Activated CD4-positive, alpha-beta T cell treated with anti-CD3 and anti-CD28 coated beads, Interleukin-2, amount 10 ng/mL, durations not matched to agents 7 days and 5 days (primary cell): ENCODE data around the gene IQCH. TPM values are rescaled to one million over a fixed set of nuclear protein-coding genes. Genes with fewer than 3 reads are reported as not detected.
A peak's percentile ranks its signal among the peaks of the same experiment; 100 is the strongest.

Source experiments
- CTCF ChIA-PET: fragments of 350-600 bp; sonication (Branson Sonifier 250); formaldehyde crosslinking; loops from one replicate; lab custom pipeline; 2021; ENCODE audit warnings: antibody characterized with exemption; lab: Charles Lee
- POLR2A ChIA-PET: fragments of 350-600 bp; sonication (Branson Sonifier 250); formaldehyde crosslinking; loops from one replicate; lab custom pipeline; 2021; ENCODE audit warnings: antibody characterized with exemption; lab: Charles Lee
- DNase-seq: peaks from one replicate; pipeline ENCODE4 v3.0.0-alpha.2; 2020
- H3K27ac Mint-ChIP-seq: one replicate; pipeline ENCODE4 v1.8.0; 2021; ENCODE audit warnings: mild to moderate bottlenecking, moderate library complexity, mixed read lengths
- H3K27me3 Mint-ChIP-seq: one replicate; pipeline ENCODE4 v1.8.0; 2021; ENCODE audit warnings: mixed read lengths
- H3K36me3 Mint-ChIP-seq: one replicate; pipeline ENCODE4 v1.8.0; 2021; ENCODE audit warnings: low read depth, mixed read lengths
- H3K4me1 Mint-ChIP-seq: one replicate; pipeline ENCODE4 v1.8.0; 2021; ENCODE audit warnings: mixed read lengths
- H3K4me3 Mint-ChIP-seq: one replicate; pipeline ENCODE4 v1.8.0; 2021; ENCODE audit warnings: mild to moderate bottlenecking, moderate library complexity, mixed read lengths
- H3K9me3 Mint-ChIP-seq: one replicate; pipeline ENCODE4 v1.8.0; 2021; ENCODE audit warnings: mixed read lengths
- total RNA-seq, 2 experiments: library from RNA; stranded (reverse); gene quantifications; one replicate each; pipeline ENCODE4 v1.2.3, GENCODE V29; 2021

IQCH gene
- total RNA-seq, 2 experiments from 2014 or later, result 0.77 to 0.89 TPM

DNA sequence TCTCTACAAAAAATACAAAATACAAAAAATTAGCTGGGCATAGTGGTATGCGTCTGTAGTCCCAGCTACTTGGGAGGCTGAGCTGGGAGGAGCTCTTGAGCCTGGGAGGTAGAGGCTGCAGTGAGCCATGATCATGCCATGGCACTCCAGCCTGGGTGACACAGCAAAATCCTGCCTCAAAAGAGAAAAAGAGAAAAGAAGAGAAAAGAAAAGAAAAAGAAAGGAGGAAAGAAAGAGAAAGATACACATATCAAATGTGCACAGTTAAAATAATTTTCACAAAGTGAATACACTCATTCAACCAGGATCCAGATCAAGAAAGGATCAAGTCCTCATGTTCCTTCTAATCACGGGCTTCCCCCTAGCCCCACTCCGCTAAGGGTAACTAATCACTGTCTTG is 260.5 kb downstream of the IQCH start:
- H3K27ac Mint-ChIP-seq, result no peak overlapping the region
- no peak for DNase-seq
- POLR2A ChIA-PET, result no interaction called here
- H3K4me3 Mint-ChIP-seq, result no peak overlapping the region
- H3K36me3 Mint-ChIP-seq, result peaks cover 12% of the 10 kb centered on the region
- no peaks in the 10 kb centered on the region for H3K27me3 Mint-ChIP-seq
- peaks cover 8% of the 10 kb centered on the region for H3K4me1 Mint-ChIP-seq
- H3K9me3 Mint-ChIP-seq, result no peaks in the 10 kb centered on the region
- CTCF ChIA-PET, result interaction anchor here (0.7 kb wide), 1 partner anchor 11 kb away, joined by 3 read pairs; no protein-coding TSS in a partner anchor

DNA sequence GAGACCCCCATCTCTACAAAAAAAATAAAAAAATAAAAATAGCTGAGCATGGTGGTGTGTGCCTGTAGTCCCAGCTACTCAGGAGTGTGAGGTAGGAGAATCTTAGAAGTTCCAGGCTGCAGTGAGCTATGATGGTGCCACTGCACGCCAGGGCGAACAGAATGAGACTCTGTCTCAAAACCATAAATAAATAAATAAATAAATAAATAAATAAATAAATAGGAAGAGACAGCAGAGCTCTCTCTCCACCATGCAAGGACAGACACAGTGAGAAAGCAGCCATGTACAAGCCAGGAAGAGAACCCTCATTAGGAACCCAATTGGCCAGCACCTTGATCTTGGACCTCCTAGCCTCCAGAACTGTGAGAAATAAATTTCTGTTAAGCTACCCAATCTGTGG is 261.0 kb downstream of the IQCH start:
- Mint-ChIP-seq H3K27me3 (no peaks in the 10 kb centered on the region), H3K36me3 (peaks cover 12% of the 10 kb centered on the region), H3K27ac (no peak overlapping the region), H3K4me1 (peaks cover 12% of the 10 kb centered on the region), H3K9me3 (no peaks in the 10 kb centered on the region), H3K4me3 (no peak overlapping the region)
- POLR2A ChIA-PET, result no interaction called here
- CTCF ChIA-PET, result interaction anchor here (0.7 kb wide), 1 partner anchor 12 kb away, joined by 3 read pairs; no protein-coding TSS in a partner anchor
- DNase-seq, result no peak

DNA sequence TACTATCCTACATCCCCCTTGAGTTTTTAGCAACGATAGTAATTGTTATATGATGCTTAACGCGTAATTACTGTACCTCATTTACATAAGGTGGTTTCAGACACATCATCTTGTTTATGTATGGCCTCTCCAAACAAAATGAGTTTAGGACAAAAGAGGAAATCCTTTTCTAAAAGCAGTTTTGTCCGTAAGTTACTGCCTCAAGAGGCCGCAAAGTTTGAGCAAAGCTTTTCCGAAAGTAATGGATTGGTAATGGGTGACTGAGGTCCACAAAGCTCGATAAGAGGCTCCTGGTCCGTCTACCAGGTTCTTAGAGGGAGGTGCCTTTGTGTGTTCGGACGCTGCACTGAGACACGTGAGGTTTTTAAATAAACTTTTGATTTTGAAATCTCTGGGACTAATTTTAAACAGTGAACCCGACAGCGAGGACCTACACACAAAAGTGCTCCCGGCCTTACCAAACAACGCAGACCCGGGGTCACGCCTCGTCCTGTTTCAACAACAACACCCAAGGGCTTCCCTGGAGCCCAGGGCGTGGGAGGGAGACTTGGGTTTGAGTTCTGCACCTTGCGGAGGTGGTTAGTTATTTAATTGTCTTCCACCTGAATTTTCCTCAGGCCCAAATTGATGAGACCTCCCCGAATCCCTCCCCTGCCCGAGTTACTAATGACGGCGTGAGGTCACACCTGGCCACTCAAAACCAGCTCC is 265.9 kb downstream of the IQCH start:
- H3K36me3 Mint-ChIP-seq, result peaks cover 2% of the 10 kb centered on the region
- H3K9me3 Mint-ChIP-seq, result no peaks in the 10 kb centered on the region
- H3K4me3 Mint-ChIP-seq, result peak overlapping the region; percentile 84
- CTCF ChIA-PET, result interaction anchor here (1.1 to 1.2 kb wide), 2 partner anchors 10 to 15 kb away, joined by 3 read pairs; no protein-coding TSS in a partner anchor
- no peak for DNase-seq
- H3K4me1 Mint-ChIP-seq, result peaks cover 28% of the 10 kb centered on the region
- H3K27me3 Mint-ChIP-seq, result no peaks in the 10 kb centered on the region
- H3K27ac Mint-ChIP-seq, result peak overlapping the region; percentile 94
- POLR2A ChIA-PET, result interaction anchor here (1.0 kb wide), 1 partner anchor 22 kb away, joined by 3 read pairs; the partner anchor contains the start of gene MAP2K5

DNA sequence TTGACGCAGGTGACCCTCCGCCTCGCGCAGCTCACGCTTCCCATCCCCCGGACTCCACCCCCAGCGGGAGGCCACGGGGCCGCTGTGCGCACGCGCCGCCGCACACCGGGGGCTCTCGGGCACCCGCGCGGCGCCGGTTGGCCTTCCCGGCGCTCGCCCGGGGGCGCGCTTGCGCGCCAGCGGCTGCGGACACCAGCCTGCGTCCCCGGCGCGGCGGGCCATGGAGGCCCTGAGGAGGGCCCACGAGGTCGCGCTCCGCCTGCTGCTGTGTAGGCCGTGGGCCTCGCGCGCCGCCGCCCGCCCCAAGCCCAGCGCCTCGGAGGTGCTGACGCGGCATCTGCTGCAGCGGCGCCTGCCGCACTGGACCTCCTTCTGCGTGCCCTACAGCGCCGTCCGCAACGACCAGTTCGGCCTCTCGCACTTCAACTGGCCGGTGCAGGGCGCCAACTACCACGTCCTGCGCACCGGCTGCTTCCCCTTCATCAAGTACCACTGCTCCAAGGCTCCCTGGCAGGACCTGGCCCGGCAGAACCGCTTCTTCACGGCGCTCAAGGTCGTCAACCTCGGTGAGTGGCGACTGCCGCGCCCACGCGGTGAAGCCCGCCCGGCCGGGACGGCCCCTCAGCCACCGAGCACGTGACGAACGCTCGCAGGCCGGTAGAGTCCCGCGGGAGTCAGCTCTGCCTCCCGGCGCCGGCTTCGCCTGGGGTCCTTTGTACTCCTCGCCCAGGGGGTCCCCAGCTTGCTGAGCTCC is 266.6 kb downstream of the IQCH start, which contains the start of gene C15orf61:
Gene C15orf61 (plus strand): TSS at position 103 of the 754 bp plus-strand sequence. CDS start 118 bp downstream, at position 221.
- Mint-ChIP-seq H3K9me3 (no peaks in the 10 kb centered on the region), H3K27ac (peak within 1 kb of the TSS; percentile 96), H3K36me3 (peaks cover 2% of the 10 kb centered on the region), H3K4me1 (peaks cover 28% of the 10 kb centered on the region), H3K4me3 (peak within 1 kb of the TSS; percentile 91), H3K27me3 (no peaks in the 10 kb centered on the region)
- ChIA-PET CTCF (interaction anchor here (1.1 to 1.2 kb wide), 2 partner anchors 9 to 16 kb away, joined by 3 read pairs; no protein-coding TSS in a partner anchor), POLR2A (interaction anchor here (0.6 to 1.0 kb wide), 2 partner anchors 21 to 66 kb away, joined by 3 read pairs; partner anchors contain the start of gene MAP2K5)
- DNase-seq, result peak; percentile 83

DNA sequence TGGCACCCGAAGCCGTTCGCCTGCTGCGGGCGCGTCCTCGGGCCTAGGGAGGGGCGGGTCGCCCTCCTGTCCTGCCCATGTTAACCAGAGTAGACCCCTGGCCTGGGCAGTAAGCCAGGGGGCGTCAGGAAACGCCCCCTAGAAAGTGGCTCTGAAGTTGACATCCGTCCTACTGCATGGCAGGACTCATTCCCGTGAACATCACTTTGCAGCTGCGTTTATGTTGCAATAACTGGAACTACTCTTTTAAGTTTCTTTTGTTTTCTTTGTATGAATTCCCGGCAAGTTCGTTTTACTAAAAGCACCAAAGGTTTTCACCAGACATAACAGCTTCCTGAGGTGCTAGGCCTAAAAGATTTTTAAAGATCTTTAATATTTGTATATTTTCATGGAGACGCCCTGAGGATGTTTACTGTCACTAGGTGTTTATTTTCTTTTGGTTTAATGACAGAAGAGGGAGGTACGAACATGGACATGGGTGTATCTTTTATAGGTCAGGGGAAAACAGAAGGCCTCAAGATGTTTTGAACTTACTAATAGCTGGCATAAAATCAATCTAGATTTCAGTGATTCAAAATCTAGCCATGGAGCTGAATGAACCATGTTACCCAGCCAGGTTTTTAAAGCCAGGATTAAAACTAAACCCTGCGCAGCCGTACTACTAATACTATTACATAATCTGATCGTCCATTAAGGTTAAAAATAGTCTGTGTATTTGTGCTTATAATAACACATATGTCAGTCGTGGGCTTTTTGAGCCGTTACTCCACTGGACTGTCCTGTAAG is 267.4 kb downstream of the IQCH start:
- Mint-ChIP-seq H3K27ac (peak overlapping the region; percentile 96), H3K4me1 (peaks cover 28% of the 10 kb centered on the region), H3K4me3 (peak overlapping the region; percentile 91), H3K27me3 (no peaks in the 10 kb centered on the region), H3K9me3 (no peaks in the 10 kb centered on the region), H3K36me3 (peaks cover 5% of the 10 kb centered on the region)
- ChIA-PET POLR2A (interaction anchor here (0.6 kb wide), 1 partner anchor 65 kb away, joined by 3 read pairs; no protein-coding TSS in a partner anchor), CTCF (no interaction called here)
- DNase-seq, result no peak

DNA sequence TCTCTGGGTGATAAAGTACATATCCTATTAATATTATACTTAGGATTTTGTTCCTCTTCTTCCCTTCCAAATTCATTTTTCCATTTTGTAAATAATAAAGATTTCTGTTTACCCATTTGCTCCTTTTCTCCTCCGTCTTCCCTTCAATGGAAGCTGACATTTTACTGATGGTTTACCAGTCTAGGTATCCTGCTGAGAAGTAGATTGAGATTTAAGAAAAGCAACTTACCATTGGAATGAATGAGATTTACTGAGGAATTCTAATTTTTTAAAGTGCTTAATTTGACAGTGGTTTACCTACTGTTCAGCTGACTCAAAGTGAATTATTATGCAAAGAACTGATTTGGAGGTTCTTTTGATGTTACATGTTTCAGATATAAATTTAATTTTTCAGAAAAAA is 268.7 kb downstream of the IQCH start:
- peaks cover 8% of the 10 kb centered on the region for H3K36me3 Mint-ChIP-seq
- peaks cover 28% of the 10 kb centered on the region for H3K4me1 Mint-ChIP-seq
- ChIA-PET CTCF (no interaction called here), POLR2A (no interaction called here)
- no peaks in the 10 kb centered on the region for H3K27me3 Mint-ChIP-seq
- H3K27ac Mint-ChIP-seq, result no peak overlapping the region
- DNase-seq, result no peak
- H3K4me3 Mint-ChIP-seq, result no peak overlapping the region
- H3K9me3 Mint-ChIP-seq, result no peaks in the 10 kb centered on the region

DNA sequence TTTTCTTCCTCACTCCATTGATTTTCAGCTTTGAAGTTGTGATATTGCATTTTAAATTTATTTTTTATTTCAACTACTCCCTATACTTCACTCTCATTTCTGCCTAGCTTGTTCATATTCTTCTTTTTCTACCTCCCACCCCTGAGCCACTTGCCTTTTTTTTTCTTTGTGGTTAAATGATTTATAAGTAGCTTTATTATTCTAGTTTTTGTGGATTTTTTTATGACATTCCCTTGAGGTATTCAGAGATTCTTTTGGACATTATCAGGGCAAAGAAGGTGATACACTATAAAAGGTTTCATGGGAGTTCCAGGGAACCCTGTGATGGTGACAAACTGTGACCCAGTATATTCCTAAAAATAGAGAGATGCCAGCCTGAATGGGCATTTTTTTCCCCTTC is 269.6 kb downstream of the IQCH start:
- ChIA-PET POLR2A (no interaction called here), CTCF (interaction anchor here (1.1 kb wide), 1 partner anchor 14 kb away, joined by 3 read pairs; no protein-coding TSS in a partner anchor)
- DNase-seq, result no peak
- H3K4me1 Mint-ChIP-seq, result peaks cover 28% of the 10 kb centered on the region
- H3K9me3 Mint-ChIP-seq, result no peaks in the 10 kb centered on the region
- no peak overlapping the region for H3K4me3 Mint-ChIP-seq
- H3K36me3 Mint-ChIP-seq, result peaks cover 8% of the 10 kb centered on the region
- H3K27ac Mint-ChIP-seq, result no peak overlapping the region
- no peaks in the 10 kb centered on the region for H3K27me3 Mint-ChIP-seq

DNA sequence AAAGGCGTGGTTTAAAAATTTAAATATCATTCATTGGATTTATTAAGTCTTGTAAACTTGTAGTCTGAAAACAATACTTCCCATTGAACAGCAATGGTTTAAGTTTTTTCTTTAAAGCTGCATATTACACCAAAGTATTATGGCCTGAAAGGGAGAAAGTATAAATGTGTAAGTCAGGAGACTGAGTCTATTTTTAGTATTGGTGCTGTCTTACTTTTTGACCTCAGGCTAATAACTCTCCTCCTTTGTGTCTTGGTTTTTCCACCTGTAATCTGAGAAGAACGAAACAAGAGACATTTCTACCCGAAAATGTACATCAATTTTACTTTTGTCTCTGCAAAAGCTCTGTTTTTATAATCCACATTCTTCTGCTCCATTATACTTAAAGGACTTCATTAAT is 273.9 kb downstream of the IQCH start:
- POLR2A ChIA-PET, result no interaction called here
- CTCF ChIA-PET, result interaction anchor here (1.0 kb wide), 1 partner anchor 21 kb away, joined by 3 read pairs; no protein-coding TSS in a partner anchor
- Mint-ChIP-seq H3K9me3 (no peaks in the 10 kb centered on the region), H3K4me3 (no peak overlapping the region), H3K27me3 (no peaks in the 10 kb centered on the region), H3K4me1 (peaks cover 3% of the 10 kb centered on the region), H3K27ac (no peak overlapping the region), H3K36me3 (peaks cover 11% of the 10 kb centered on the region)
- no peak for DNase-seq

DNA sequence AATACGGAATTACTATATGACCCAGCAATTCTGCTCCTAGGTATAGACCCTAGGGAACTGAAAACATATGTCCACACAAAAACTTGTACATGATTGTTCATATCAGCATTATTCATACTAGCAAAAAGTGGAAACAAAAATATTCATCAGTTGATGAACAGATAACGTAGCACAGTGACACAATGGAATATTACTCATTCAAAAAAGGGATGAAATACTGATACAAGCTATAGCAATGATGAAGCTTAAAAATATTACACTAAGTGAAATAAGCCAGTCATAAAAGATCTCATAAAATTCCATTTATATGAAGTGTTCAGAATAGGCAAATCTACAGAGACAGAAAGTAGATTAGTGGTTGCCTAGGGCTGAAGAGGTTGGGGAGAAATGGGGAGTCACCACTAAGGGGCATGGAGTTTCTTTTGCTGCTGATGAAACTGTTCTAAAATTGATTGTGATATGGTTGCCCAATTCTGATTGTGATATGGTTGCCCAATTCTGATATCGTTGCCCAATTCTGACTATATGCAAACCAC is 276.9 kb downstream of the IQCH start:
- H3K27ac Mint-ChIP-seq, result no peak overlapping the region
- ChIA-PET CTCF (no interaction called here), POLR2A (no interaction called here)
- H3K4me3 Mint-ChIP-seq, result no peak overlapping the region
- H3K27me3 Mint-ChIP-seq, result no peaks in the 10 kb centered on the region
- no peaks in the 10 kb centered on the region for H3K9me3 Mint-ChIP-seq
- no peak for DNase-seq
- peaks cover 9% of the 10 kb centered on the region for H3K4me1 Mint-ChIP-seq
- H3K36me3 Mint-ChIP-seq, result peaks cover 9% of the 10 kb centered on the region

DNA sequence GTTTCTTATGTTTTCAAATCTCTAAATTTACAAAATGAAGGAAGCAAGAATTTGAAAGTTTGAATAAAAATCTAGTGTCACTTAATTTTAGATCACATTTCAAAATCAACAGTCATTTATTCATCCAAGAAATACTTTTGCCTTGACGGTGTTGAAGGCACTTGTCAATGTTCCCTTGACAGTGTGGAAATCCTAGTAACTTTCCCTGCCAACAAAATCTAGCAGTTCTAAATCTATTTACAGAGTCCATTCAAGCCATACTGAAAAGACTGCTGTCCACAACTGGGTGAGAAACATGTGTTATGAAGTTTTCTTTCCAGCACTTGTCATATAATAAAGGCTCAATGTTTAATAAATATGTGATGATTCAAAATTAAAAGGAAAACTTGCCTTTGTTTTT is 279.3 kb downstream of the IQCH start:
- H3K27me3 Mint-ChIP-seq, result no peaks in the 10 kb centered on the region
- H3K36me3 Mint-ChIP-seq, result peaks cover 6% of the 10 kb centered on the region
- no peak for DNase-seq
- no peak overlapping the region for H3K4me3 Mint-ChIP-seq
- ChIA-PET CTCF (no interaction called here), POLR2A (no interaction called here)
- no peaks in the 10 kb centered on the region for H3K9me3 Mint-ChIP-seq
- H3K27ac Mint-ChIP-seq, result no peak overlapping the region
- H3K4me1 Mint-ChIP-seq, result peaks cover 14% of the 10 kb centered on the region

DNA sequence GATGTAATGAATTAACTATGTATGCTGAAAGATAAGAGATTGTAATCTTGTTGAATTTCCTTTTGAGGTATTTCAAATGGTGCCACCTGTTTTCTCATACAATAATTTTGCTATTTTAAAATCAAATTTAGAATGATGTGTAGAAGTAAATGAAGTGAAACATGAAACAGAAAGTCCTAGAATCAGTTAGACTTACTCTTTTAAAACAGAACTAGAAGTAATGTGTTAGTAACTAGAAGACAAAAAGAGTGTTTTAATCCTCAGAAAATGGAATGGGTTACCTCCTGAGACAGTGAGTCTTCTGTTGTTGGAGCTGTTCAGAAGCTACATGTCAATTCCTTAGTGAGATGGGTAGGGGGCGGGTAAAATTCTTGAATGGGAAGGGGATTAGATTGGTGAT is 279.8 kb downstream of the IQCH start:
- peaks cover 9% of the 10 kb centered on the region for H3K36me3 Mint-ChIP-seq
- no peaks in the 10 kb centered on the region for H3K27me3 Mint-ChIP-seq
- peaks cover 18% of the 10 kb centered on the region for H3K4me1 Mint-ChIP-seq
- no peak overlapping the region for H3K27ac Mint-ChIP-seq
- ChIA-PET CTCF (no interaction called here), POLR2A (no interaction called here)
- H3K9me3 Mint-ChIP-seq, result no peaks in the 10 kb centered on the region
- H3K4me3 Mint-ChIP-seq, result no peak overlapping the region
- DNase-seq, result no peak

DNA sequence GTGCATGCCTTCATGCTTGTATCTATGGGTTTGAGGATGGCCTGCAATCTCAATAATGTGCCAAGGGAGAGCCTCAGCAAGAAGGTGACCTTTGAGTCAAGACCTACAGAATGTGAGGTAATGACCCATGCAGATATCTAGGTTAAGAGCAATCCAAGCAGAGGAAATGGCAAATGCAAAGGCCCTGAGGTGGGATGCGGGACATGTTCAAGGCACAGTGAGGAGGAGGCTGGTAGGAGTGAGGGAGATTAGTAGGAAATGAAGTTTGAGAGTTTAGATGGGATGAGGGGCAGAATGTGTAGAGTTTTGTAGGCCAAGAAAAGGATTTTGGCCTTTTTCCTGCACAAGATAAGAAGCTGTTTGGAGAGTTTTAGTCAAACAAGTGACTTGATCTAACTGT is 283.2 kb downstream of the IQCH start:
- ChIA-PET CTCF (interaction anchor here (0.8 kb wide), 1 partner anchor 15 kb away, joined by 3 read pairs; no protein-coding TSS in a partner anchor), POLR2A (no interaction called here)
- Mint-ChIP-seq H3K27ac (no peak overlapping the region), H3K9me3 (no peaks in the 10 kb centered on the region), H3K27me3 (no peaks in the 10 kb centered on the region), H3K36me3 (peaks cover 6% of the 10 kb centered on the region), H3K4me3 (no peak overlapping the region), H3K4me1 (peaks cover 36% of the 10 kb centered on the region)
- no peak for DNase-seq
